ENCODE results near the gene SLC6A9.

DNA sequence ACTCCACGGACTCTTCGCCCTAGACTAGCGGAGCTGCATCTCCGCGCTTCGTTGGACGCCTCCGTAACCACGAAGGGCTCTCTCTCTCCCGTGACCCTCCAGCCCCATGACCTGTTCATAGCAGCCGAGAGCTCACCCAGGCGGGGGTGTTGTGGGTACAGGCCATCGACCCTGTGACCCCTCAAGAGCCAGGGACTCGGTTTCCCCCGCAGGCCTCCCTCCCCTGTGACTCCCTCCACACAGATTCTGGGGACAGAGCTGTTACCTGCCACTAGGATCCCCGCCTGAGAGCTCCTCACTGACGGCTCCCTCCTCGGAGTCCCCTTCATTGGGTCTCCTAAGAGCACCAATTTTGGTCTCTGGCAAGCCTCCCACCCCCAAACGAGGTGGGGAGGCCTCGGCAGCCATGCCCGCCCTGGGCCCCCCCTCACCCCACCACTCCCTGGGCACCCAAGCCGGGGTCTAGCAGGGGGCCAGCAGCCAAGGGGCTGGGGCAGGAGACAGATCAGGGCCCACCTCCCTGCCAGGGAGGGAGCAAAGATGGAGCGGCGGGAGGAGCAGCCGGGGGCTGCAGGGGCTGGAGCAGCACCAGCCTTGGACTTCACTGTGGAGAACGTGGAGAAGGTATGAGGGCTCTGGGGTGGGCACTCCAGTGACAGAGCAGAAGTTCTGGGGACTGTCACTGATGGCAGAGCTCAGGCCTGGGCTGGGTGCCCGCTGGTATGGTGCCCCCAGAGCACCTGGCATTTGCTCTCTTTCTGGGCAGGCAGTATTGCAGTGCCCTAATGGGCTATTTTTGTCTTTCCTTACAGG lies 84.0 kb downstream of the SLC6A9 start:
- TF ChIP-seq, protein P1, sequence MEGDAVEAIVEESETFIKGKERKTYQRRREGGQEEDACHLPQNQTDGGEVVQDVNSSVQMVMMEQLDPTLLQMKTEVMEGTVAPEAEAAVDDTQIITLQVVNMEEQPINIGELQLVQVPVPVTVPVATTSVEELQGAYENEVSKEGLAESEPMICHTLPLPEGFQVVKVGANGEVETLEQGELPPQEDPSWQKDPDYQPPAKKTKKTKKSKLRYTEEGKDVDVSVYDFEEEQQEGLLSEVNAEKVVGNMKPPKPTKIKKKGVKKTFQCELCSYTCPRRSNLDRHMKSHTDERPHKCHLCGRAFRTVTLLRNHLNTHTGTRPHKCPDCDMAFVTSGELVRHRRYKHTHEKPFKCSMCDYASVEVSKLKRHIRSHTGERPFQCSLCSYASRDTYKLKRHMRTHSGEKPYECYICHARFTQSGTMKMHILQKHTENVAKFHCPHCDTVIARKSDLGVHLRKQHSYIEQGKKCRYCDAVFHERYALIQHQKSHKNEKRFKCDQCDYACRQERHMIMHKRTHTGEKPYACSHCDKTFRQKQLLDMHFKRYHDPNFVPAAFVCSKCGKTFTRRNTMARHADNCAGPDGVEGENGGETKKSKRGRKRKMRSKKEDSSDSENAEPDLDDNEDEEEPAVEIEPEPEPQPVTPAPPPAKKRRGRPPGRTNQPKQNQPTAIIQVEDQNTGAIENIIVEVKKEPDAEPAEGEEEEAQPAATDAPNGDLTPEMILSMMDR (IDR thresholded peaks at IDR 0.05): no peak
- TF ChIP-seq POLR2A (IDR thresholded peaks at IDR 0.05) (no peak), POLR2AphosphoS5 (IDR thresholded peaks at IDR 0.05) (no peak)
